Measurements from ENCODE around the gene TMEM150C.

DNA sequence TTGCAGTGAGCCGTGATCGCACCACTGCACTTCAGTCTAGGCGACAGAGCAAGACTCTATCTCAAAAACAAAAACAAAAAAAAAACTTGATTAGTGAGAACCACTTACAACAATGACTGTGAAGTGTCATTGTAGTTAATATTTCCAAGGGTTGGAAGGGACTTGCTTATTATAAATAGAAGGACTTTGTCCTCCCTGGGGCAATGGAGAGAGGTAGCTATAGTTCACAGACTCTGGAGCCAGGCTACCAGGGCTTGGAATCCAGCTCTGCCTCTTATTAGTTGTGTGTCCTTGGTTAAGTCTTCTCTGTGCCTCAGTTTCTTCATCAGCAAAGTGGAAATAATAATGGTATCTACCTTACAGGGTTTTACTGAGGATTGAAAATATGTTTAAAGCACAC is 51.6 kb downstream of the TMEM150C start:
- TF ChIP-seq, protein P1, sequence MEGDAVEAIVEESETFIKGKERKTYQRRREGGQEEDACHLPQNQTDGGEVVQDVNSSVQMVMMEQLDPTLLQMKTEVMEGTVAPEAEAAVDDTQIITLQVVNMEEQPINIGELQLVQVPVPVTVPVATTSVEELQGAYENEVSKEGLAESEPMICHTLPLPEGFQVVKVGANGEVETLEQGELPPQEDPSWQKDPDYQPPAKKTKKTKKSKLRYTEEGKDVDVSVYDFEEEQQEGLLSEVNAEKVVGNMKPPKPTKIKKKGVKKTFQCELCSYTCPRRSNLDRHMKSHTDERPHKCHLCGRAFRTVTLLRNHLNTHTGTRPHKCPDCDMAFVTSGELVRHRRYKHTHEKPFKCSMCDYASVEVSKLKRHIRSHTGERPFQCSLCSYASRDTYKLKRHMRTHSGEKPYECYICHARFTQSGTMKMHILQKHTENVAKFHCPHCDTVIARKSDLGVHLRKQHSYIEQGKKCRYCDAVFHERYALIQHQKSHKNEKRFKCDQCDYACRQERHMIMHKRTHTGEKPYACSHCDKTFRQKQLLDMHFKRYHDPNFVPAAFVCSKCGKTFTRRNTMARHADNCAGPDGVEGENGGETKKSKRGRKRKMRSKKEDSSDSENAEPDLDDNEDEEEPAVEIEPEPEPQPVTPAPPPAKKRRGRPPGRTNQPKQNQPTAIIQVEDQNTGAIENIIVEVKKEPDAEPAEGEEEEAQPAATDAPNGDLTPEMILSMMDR (optimal IDR thresholded peaks at IDR 0.05 in 1 of 3, IDR thresholded peaks at IDR 0.05 in 1 of 3, conservative IDR thresholded peaks at IDR 0.05 in 1 of 3; ENCODE audit: extremely low read depth in 1 of 3, insufficient read depth in 2 of 3, low read length in 3 of 3): no peak
- TF ChIP-seq EZH2 (IDR thresholded peaks at IDR 0.05; ENCODE audit: low read length): no peak
